Subcutaneous adipose tissue (tissue), 4 donors: Measurements from ENCODE around the gene CUL1. TPM values are rescaled to one million over a fixed set of nuclear protein-coding genes. Genes with fewer than 3 reads are reported as not detected.

Experiments used
- total RNA-seq, 4 donors: library from RNA; depleted of rRNA; stranded (reverse); fragments of >200 nt; gene quantifications; one replicate each; pipeline ENCODE4 v1.1.0, GENCODE V29; 2016
- TF ChIP-seq, protein P1 (sequence below): fragments of 450-650 bp; IDR thresholded peaks from one replicate; pipeline ENCODE4 v1.5.1; 2016; ENCODE audit warnings: low read depth, mild to moderate bottlenecking, control low read depth, antibody characterized with exemption, moderate library complexity

The CUL1 gene
- total RNA-seq, 4 donors from 2014 or later = 54.1 to 66.4 (median 57.5) TPM

DNA sequence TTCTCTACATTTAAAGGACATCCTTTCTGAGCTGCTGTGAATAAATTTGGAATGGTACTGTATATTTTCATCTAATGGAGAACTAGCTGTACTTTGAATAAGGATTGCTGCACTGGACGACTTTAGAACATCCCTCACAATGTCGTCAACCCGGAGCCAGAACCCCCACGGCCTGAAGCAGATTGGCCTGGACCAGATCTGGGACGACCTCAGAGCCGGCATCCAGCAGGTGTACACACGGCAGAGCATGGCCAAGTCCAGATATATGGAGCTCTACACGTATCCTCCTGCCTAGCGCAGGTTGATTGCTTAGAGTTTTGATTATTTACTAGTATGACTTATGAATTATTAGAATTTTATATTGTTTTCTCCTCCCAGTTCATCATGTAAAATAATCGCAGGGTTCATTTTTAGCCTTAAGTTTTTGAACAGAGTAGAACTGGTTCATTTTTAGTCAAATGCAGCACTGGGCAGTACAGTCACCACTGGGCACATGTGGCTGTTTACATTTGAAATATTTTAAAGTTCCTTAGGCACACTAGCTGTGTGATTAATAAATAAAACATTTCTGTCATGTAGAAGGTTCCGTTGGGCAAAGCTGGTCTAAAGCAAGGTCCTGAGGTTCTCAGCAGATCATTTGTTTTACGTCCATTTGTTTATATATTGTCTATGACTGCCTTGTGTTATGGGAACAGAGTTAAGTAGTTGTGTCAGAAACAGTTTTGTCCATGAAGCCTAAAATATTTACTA lies 31.5 kb downstream of the CUL1 start:
- TF ChIP-seq, protein P1, sequence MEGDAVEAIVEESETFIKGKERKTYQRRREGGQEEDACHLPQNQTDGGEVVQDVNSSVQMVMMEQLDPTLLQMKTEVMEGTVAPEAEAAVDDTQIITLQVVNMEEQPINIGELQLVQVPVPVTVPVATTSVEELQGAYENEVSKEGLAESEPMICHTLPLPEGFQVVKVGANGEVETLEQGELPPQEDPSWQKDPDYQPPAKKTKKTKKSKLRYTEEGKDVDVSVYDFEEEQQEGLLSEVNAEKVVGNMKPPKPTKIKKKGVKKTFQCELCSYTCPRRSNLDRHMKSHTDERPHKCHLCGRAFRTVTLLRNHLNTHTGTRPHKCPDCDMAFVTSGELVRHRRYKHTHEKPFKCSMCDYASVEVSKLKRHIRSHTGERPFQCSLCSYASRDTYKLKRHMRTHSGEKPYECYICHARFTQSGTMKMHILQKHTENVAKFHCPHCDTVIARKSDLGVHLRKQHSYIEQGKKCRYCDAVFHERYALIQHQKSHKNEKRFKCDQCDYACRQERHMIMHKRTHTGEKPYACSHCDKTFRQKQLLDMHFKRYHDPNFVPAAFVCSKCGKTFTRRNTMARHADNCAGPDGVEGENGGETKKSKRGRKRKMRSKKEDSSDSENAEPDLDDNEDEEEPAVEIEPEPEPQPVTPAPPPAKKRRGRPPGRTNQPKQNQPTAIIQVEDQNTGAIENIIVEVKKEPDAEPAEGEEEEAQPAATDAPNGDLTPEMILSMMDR = no peak

DNA sequence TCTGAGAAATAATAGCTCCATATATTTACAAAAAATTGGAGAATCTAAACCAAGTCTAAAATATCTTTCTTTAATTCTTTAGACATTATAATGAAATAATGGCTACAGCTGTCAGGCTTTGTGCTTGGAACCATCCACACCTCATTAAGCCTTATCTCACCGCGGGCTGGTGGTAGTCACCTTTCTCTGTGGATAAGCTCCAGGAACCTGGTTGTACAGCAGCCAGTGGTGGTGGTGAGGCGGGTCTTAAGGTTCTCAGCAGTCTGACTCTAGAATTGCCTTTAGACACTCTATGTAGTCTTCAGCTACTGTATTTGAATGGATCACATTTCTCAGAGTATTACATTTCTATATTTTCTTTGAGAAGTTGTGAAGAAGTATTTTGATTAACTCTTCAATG lies 34.2 kb downstream of the CUL1 start:
- TF ChIP-seq, protein P1 = no peak

DNA sequence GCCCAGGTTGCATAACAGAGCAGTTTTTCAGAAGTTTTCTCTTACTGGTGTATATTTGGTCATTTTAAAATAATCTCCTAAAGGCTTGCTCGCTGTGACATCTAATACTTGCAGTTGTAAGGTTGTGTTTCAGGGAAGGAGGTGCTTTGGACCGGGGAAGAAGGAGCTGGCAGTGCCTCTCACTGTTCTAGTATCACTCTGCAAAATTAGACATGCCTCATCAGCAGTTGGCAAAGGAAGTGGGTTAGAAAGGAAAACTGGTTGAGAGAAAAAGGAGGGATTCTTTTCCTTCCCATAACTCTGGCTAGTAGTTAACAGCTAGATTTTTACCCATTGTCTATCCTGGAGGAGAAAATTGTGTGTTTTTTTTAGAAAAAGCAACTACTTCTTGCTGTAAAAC lies 34.8 kb downstream of the CUL1 start:
- TF ChIP-seq, protein P1 = no peak

DNA sequence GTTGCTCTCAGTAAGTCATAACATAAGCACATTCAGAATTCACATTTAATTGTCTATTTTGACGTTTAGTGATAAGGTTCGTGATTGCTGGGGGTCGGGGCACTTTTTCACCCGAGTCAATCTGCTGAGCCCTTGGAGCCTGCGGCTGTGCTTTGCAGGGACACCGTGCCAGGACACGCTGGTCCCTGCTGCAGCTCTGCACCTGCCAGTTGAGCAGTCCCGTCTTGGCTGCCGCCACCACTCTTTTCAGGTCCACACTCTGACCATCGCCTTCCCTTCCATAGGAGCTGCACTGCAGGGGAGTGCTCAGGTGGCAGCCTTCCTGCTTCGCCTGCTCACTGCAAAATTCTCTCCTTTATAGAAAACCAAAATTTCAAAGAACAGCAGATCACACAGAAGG lies 36.4 kb downstream of the CUL1 start:
- TF ChIP-seq, protein P1 = no peak

DNA sequence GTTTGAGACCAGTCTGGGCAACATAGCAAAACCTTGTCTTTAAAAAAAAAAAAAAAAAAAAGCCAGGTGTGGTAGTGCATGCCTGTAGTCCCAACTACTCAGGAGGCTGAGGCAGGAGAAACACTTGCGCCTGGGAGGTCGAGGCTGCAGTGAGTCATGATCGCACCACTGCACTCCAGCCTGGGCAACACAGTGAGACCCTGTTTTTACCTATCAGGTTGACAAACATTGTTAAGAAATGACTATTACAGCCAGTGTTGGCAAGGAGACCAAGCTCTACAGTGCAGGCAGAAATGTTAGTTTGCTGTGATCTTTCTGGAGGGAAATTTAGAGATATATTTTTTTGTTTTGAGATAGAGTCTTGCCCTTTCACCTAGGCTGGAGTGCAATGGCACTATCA lies 37.3 kb downstream of the CUL1 start:
- TF ChIP-seq, protein P1 = no peak

DNA sequence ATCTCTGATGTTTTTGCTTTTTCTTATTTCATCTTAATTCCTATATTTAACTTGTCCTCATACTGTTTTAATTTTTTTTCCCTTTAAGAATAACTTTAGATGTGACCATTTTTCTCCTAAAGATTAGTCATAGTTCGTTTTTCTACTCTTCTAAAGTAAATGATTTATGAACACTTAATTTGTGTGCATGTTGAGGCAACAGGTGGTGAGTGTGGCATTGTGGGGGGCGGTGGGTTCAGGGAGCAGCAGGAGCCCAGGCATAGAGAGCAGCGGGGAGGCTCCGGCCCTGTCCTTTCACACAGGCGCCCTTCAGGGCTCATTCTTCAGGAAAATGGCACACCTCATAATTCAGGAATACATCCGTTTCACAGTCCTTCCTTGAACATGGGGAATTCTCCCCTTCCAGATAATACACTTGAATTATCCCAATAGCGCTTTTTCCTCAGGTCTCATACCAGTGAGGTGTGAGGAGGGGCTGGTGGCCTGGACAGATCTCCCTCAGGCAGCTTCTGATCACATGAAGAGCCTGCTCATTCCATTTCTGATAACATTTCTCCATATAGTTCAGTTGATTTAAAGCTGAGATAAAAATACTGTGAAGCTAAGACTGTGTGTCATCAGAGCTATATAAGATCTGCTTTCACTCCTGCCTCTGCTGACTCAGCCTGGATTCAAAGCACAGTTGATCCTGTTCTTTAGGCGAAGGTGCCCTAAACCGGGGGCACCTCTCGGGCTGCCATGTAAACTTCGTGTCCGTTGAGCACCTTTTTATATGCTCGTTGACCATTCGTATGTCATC lies 40.2 kb downstream of the CUL1 start:
- TF ChIP-seq, protein P1 = no peak

DNA sequence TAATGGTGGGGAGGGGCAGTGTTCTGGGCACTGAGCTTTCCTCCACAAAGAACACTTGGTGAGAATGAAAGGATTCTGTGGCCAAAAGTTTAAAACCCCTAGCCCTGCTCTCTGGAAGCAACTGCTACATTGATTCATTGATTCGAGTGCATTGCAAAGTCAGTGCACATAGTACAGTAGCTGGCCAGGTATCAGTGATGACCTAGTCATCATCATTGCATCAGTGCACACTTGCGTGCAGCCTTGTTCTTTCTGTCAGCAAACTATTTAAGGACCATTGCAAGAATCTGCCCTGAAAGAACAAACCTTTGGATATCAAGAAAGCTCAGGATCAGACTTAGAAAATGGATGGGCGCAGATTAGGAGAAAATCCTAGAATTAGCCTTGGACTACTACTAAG lies 47.4 kb downstream of the CUL1 start:
- TF ChIP-seq, protein P1 = no peak
